ENCODE data around the gene JSRP1. TPM values are rescaled to one million over a fixed set of nuclear protein-coding genes. Genes with fewer than 3 reads are reported as not detected.

The JSRP1 gene
- total RNA-seq, 1 experiment from 2014 or later = not detected

- in situ Hi-C loops (cut with HindIII; ENCODE audit: low pct_unique_long_range_greater_than_20kb, low sequenced_read_pairs) = no loop called here
- DNase-seq (ENCODE audit: low read depth) = no peak
These were observed 43.1 kb downstream of the JSRP1 start for GRCh38 chr19:2212861-2213711.

- in situ Hi-C loops (cut with HindIII; ENCODE audit: low pct_unique_long_range_greater_than_20kb, low sequenced_read_pairs) = no loop called here
- DNase-seq (ENCODE audit: low read depth) = no peak
These were observed 45.1 kb downstream of the JSRP1 start for GRCh38 chr19:2210987-2211740.

DNA sequence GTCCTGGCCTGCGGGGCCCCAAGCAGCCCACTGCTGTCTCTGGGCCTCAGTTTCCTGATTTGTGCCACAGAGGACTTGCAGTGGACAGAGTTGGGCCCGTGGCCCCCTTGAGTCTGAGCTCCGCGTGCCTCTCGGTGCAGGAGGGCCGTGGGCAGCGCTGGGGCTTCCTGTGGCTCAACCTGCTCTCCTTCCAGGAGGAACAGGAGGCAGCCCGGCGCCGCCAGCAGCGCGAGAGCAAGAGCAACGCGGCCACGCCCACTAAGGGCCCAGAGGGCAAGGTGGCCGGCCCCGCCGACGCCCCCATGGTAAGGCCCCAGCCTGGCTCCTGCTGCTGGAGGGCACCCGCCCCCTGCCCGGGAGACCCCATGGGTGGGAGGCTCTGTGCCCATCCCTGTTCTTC, 46.0 kb downstream of the JSRP1 start:
- in situ Hi-C loops (cut with HindIII; ENCODE audit: low pct_unique_long_range_greater_than_20kb, low sequenced_read_pairs) = no loop called here
- DNase-seq (ENCODE audit: low read depth) = no peak

DNA sequence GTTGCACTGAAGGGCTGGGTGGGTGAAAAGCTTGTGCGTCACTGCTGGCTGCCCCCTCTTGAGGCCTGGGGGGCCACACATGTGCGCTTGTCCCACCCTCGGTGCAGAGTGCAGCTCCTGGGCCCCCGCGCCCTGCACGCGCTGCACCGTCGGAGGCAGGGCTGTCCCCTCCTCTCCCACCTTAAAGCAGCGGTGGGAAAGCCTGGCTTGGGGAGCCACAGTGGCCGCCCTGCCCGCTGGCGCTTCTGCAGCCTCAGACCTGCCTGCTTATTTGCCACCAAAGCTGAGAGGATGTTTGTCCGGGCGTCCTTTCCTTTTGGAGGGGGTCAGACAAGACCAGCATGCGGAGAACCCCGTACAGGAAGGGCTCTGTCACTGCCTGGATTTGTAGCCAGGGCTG, 46.8 kb downstream of the JSRP1 start:
- no peak for DNase-seq (ENCODE audit: low read depth)
- in situ Hi-C loops (cut with HindIII; ENCODE audit: low pct_unique_long_range_greater_than_20kb, low sequenced_read_pairs) = no loop called here

- in situ Hi-C loops (cut with HindIII; ENCODE audit: low pct_unique_long_range_greater_than_20kb, low sequenced_read_pairs) = no loop called here
- DNase-seq (ENCODE audit: low read depth) = no peak
These were observed 47.2 kb downstream of the JSRP1 start for GRCh38 chr19:2208975-2209374.

DNA sequence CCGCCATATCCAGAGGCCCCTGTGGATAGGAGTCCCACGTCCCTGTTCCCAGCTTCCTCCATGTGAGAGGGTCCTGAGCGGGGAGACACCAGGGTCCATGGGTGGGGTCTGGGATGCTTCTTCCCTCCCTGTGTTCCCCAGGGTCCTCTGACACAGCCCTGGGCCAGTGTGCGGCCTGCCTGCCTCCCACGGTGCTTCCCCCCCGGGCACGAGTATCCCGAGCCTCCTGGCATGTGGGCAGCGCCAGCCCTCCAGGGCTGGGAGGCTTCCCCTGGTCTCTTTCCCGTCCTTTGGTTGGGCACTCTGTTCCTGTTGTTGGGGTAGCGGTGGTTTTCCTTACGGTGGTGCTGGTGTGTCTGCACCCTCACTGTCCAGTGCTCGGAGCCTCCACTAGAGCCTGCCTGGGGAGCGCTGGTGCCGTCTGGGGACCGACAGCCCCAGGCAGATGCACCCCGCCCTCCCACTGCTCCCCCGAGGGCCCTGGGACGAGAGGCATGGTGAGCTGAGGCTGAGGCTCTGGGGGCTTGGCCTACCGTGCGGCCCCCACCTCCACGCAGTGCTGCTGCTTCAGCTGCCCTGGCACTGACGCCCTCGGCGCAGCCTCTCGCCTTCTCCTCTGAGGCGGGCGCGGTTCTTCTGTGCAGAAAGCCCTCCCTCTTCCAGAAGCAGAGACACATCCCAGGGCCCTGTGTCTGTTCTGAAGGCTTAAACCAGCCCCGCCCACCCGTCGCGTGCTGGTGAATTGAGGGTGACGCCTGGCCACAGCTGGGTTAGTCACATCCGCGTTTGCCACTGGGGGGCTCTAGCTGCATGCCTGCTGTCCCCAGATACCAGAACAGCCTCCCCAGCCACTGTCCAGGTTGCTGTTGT, 48.0 kb downstream of the JSRP1 start:
- no peak for DNase-seq (ENCODE audit: low read depth)
- in situ Hi-C loops (cut with HindIII; ENCODE audit: low pct_unique_long_range_greater_than_20kb, low sequenced_read_pairs) = no loop called here

- DNase-seq (ENCODE audit: low read depth) = no peak
- in situ Hi-C loops (cut with HindIII; ENCODE audit: low pct_unique_long_range_greater_than_20kb, low sequenced_read_pairs) = no loop called here
These were observed 49.2 kb downstream of the JSRP1 start for GRCh38 chr19:2207008-2207407.

GRCh38 chr19:2202366-2202765, 53.9 kb downstream of the JSRP1 start:
- DNase-seq (ENCODE audit: low read depth) = no peak
- in situ Hi-C loops (cut with HindIII; ENCODE audit: low pct_unique_long_range_greater_than_20kb, low sequenced_read_pairs) = no loop called here

Other genes with a start within 250 kb of the JSRP1 start
- gene BTBD2, start 240.7 kb downstream of the JSRP1 start, total RNA-seq (2014; rRNA removed; shearing (Covaris generic); ENCODE audit: low replicate concordance) = 56.1 and 65.3 TPM in 2 replicates
- gene MKNK2, start 205.2 kb downstream of the JSRP1 start, total RNA-seq (2014; rRNA removed; shearing (Covaris generic); ENCODE audit: low replicate concordance) = 72.0 and 78.8 TPM in 2 replicates
- gene MOB3A, start 160.1 kb downstream of the JSRP1 start, total RNA-seq (2014; rRNA removed; shearing (Covaris generic); ENCODE audit: low replicate concordance) = 13.3 and 28.9 TPM in 2 replicates
- not detected in 2 replicates for gene IZUMO4, start 159.5 kb downstream of the JSRP1 start, total RNA-seq (2014; rRNA removed; shearing (Covaris generic); ENCODE audit: low replicate concordance)
- 59.0 and 69.3 TPM in 2 replicates for gene AP3D1, start 104.9 kb downstream of the JSRP1 start, total RNA-seq (2014; rRNA removed; shearing (Covaris generic); ENCODE audit: low replicate concordance)
- 5.2 and 7.5 TPM in 2 replicates for gene DOT1L, start 92.5 kb downstream of the JSRP1 start, total RNA-seq (2014; rRNA removed; shearing (Covaris generic); ENCODE audit: low replicate concordance)
- 55.9 and 96.2 TPM in 2 replicates for gene PLEKHJ1, start 20.1 kb downstream of the JSRP1 start, total RNA-seq (2014; rRNA removed; shearing (Covaris generic); ENCODE audit: low replicate concordance)
- gene SF3A2, start 19.6 kb downstream of the JSRP1 start, total RNA-seq (2014; rRNA removed; shearing (Covaris generic); ENCODE audit: low replicate concordance) = 9.9 and 23.2 TPM in 2 replicates
- 3.0 and 11.7 TPM in 2 replicates for gene AMH, start 7.1 kb downstream of the JSRP1 start, total RNA-seq (2014; rRNA removed; shearing (Covaris generic); ENCODE audit: low replicate concordance)
- gene PEAK3, start 25.8 kb upstream of the JSRP1 start, total RNA-seq (2014; rRNA removed; shearing (Covaris generic); ENCODE audit: low replicate concordance) = not detected in 2 replicates
- gene LINGO3, start 51.7 kb upstream of the JSRP1 start, total RNA-seq (2014; rRNA removed; shearing (Covaris generic); ENCODE audit: low replicate concordance) = not detected in 2 replicates
- 238 and 305 TPM in 2 replicates for gene LSM7, start 72.2 kb upstream of the JSRP1 start, total RNA-seq (2014; rRNA removed; shearing (Covaris generic); ENCODE audit: low replicate concordance)
- 20.6 and 30.0 TPM in 2 replicates for gene SPPL2B, start 72.3 kb upstream of the JSRP1 start, total RNA-seq (2014; rRNA removed; shearing (Covaris generic); ENCODE audit: low replicate concordance)
- gene TMPRSS9, start 103.8 kb upstream of the JSRP1 start, total RNA-seq (2014; rRNA removed; shearing (Covaris generic); ENCODE audit: low replicate concordance) = 0.09 and 0.44 TPM in 2 replicates
- 31.9 and 50.6 TPM in 2 replicates for gene TIMM13, start 171.2 kb upstream of the JSRP1 start, total RNA-seq (2014; rRNA removed; shearing (Covaris generic); ENCODE audit: low replicate concordance)
- 96.1 and 99.8 TPM in 2 replicates for gene LMNB2, start 200.5 kb upstream of the JSRP1 start, total RNA-seq (2014; rRNA removed; shearing (Covaris generic); ENCODE audit: low replicate concordance)
- gene GADD45B, start 219.7 kb upstream of the JSRP1 start, total RNA-seq (2014; rRNA removed; shearing (Covaris generic); ENCODE audit: low replicate concordance) = 10.6 and 16.3 TPM in 2 replicates